NCI-H146 treated with DMSO at 0.1 percent for 48 hours (cell line): Measurements from ENCODE around the gene MAP4K5.
A peak's percentile ranks its signal among the peaks of the same experiment; 100 is the strongest.

Experiments
- DNase-seq: peaks from one replicate; lab custom pipeline; 2025; ENCODE audit not compliant: unreplicated experiment; lab: John Stamatoyannopoulos, UW

MAP4K5 gene

DNA sequence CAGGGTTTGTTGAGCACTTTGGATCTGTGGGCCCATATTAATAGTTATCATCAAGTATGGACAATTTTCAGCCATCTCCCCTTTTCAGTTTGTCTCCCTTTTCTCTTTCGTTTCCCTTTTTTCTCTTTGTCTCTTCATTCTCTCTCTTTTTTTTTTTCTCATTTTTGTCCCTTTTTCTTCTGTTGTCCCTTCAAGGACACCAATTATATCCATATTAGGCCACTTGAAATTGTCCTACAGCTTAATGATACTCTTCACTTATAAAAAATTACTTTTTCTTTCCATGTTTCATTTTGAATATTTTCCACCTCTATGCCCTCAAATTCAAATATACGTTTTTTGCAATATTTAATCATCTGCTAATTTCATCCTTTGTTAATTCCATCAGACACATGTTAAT is 53.3 kb downstream of the MAP4K5 start:
- DNase-seq, result no peak

DNA sequence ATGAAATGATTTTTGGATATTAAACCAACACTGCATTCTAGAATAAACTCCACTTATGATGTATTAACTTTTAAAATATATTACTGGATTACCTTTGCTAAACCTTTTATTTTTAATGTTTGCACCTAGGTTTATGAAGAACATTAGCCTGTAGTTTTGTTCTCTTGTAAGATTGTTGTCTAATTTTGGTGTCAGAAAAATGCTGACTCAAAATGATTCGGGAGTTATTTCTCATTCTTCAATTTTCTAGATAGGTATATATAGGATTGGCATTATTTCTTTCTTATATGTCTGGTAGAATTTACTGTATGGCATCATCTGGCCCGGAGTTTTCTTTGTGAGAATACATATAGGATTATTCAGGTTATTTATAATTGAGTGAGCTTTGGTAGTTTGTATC is 54.6 kb downstream of the MAP4K5 start:
- DNase-seq, result no peak

DNA sequence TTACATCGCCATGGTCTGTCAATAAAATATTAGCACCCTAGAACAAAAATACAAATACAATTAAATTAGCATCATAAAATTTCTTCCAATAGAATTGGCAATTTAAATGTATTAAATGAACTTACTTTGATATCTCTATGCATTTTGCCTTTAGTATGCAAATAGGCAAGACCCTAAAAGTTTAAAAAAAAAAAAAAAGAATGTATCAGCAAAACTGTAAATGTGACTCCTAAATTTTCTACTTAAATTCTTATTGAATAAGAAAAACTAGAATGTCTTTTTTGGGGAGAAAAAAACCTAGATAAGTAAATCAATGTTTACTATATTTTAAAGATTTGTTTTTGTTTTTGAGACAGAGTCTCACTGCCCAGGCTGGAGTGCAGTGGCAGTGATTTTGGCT is 56.2 kb downstream of the MAP4K5 start:
- DNase-seq, result no peak

DNA sequence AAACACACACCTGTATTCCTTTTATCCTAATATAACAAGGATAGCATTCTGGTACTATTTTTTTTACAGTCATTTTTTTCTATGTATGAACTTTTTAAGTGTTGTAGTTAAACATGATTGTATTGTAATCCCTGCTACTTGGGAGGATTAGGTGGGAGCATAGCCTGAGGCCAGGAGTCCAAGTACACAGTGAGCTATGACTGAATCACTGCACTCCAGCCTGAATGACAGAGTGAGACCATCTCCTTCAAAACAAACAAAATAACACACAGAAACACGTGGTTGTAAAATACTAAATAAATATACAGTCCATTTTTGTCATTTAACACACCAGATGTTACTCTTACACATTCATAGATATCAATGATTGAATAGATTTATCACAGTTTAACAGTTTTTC is 56.9 kb downstream of the MAP4K5 start:
- DNase-seq, result peak; percentile 2

DNA sequence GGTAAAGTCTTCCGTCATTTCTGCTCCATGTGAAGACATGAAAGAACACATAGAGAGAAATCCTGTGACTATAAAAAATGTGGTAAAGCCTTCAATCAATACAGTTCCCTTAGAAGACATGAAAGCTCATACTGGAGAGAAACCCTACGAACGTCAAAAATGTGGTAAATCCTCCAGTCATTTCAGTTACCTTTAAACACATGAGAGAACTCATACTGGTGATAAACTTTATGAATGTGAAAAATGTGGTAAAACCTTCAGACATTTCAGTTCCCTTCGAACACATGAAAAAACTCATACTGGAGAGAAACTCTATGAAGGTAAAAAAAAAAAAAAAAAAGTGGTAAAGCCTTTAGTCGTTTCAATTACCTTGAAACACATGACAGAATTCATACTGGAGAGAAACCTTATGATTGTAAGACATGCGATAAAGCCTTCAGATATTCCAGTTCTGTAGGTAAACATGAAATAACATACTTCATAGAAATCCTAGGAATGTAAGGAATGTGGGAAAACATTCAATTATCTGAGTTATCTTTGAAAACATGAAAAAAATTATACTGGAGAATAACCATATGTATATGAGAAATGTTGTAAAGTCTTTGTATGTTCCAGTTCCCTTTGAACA is 60.4 kb downstream of the MAP4K5 start:
- DNase-seq, result no peak

DNA sequence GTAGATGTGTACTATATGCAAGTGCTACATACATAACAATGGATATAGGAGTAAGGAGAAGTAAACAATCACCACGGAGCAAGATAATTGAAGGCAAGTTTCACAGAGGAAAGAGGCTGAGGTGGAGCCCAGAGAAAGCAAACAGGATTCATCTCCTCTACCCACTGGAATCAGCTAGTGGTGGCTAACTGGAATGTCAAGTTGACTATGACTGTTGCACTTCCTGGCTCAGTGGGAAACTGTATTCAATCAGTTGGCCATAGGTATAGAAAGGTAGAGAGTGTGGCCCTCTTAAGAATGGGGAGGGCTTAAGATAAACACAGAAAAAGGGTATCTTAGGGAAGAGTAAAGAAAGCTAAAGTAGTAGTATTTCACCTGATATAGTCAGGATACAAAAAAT is 62.4 kb downstream of the MAP4K5 start:
- DNase-seq, result no peak

DNA sequence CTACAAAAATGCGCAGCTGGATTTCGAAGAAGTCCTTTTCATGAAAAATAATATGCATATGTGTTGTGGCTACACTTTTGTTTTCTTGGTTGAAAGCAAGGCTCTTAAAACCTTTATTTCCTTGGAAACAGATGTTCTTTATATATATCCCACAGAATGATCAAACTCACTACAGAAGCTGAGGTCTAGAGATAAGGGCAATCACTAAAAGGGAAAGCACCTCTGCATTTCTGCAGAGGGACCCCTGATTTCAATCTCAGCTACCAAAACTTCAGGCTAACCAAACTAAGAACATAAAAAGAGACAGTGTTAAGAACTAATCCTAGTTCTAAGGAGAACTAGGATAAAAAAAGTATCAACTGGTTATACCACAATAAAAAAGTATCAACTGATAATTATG is 70.3 kb downstream of the MAP4K5 start:
- no peak for DNase-seq

DNA sequence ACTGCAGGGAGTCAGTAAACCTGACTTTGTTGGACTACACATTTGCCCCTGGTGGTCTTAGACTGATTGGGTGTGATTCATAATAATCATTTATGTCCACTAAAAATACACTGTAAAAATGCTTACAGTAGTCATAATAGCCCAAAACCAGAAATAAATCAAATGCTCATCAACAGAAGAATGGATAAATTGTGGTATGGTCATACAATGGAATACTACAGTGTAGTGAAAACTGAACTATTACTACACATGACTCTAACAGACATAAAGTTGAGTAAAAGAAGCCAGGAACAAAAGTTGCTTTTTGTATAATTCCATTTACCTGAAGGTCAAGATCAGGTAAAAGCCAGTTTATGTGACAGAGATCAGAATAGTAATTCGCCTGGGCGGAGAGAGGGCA is 78.5 kb downstream of the MAP4K5 start:
- no peak for DNase-seq

DNA sequence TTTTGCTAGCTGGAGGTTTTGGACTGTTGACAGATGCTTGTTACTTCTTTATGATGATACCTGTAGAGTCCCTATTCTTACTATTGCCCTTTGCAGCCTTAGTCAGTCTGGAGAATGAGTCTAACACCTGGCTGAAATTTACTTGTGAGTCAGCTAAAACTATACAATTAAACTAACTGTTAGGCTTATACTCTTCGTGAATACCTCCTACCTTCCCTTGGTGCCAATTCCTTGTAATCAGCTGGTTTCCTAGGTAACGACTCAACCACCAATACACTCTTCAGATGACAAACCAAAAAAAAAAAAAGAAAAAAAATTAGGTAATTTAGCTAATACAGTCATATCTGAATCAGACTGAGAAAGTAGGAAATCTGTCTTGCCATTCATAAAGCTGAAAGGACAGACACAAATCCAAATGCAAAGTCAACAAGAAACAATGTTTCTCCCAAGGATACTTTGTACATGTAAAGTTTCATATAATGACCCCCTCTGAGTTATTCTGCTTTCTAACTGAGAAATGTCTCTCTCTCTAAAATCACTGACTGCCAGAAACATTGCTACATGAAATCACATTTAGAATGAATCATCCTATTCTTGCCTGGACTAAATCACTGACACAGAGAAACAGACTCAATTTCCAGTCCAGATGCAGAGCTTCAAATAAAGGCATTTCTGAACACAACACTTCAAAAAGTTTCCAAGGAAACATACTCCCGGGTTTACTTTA is 79.2 kb downstream of the MAP4K5 start:
- no peak for DNase-seq

DNA sequence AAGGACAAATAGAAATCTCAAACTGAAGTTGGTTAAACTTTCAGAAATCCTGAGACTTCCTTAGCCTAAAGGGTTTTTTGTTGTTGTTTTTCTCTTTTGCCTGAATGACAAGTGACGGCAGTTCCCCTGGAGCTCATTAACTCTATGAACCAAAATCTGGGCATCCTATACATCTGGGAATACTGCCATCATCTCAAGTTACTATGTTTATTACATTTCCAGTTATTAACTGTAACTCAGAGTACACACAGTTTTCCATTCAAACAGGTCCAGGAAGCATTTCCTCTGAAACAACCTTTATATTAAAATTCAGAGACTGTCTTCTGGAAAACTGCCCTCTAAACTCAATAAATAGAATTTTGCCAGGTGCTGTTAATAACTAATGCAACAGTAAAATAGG is 80.1 kb downstream of the MAP4K5 start:
- no peak for DNase-seq

DNA sequence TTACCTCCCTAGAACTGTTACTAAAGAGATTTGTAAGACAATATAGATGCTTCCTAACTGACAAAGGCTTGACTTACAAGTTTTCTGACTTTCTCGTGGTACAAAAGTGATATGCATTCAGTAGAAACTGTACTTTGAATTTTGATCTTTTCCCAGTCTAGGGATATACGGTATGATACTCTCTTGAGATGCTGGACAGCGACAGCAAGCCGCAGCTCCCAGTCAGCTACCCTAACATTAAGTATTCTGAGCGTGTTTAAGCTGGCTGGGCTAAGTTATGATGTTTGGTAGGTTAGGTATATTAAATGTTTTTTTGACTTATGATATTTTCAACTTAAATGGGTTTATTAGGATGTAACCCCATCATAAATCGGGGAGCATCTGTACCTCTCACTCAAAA is 80.5 kb downstream of the MAP4K5 start:
- no peak for DNase-seq

DNA sequence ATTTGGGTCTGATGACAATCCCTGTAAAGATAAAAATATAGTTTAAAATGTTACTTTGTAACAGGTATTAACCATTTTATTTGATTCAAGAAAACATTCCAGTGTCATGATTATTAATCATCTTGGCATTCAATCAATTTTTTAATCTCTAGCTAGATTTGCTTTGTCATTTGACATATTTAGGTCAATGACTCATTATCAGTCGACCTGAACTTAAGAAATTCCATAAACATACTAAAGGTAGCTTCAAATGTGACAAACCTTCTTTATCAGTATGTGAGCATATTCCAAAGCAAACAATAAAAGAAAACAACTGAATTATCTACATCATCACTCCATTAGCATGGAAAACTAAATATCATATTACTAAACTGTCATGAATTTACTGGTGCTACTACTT is 84.9 kb downstream of the MAP4K5 start:
- DNase-seq, result no peak

DNA sequence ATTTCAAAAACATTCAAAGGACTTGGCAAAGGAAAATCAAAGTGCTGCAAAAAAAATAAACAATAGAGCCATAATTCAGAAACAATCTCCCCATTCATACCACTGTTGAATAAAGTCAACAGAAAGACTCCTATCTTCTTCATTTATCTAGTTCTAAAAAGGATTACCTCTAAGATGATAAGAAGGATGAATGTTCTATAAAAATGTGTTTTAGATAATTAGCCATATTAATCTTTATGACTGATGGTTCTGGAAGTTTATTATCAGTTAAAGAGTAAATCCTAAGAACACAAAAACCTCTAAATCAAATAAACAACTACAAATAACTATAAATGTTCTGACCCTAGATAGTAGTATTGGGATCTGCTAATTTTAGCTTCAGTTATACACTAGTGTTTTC is 97.8 kb downstream of the MAP4K5 start:
- DNase-seq, result no peak

DNA sequence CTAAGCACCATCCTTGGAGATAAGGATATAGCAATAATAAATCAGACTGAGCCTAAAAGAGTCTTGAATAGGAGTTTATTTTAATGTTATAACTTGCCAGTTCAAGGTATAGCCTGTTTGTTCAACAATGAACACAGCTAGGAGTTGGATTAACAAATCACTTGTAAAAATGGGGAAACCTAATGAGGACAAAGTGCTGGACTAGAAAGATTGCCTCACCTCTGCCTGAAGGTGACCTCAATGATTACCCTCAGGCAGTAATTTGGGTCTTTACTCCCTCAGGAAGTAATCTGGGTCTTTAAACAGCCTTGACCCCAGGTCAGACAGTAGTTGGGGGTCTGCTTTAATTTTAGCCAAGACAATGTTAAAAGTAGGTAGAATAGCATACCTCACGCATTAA is 100.2 kb downstream of the MAP4K5 start:
- DNase-seq, result no peak

DNA sequence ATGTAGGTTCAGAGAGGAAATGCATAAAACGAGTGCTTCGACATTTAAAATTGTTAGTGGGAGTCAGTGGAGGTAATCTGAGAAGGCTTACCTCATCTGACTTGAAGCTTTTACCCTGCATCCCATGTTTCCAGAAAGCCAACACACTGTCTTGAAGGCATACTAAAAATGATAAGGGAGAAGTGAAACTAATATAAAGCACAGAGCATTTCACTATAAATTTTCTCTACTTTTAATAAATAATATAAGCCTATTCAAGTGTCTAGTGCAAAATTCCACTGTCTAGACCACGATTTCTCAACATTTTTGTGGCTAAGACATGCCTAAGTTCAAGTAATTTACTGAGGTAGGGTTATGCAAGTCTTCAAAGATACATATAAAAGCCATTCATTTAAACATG is 106.6 kb downstream of the MAP4K5 start:
- DNase-seq, result no peak

DNA sequence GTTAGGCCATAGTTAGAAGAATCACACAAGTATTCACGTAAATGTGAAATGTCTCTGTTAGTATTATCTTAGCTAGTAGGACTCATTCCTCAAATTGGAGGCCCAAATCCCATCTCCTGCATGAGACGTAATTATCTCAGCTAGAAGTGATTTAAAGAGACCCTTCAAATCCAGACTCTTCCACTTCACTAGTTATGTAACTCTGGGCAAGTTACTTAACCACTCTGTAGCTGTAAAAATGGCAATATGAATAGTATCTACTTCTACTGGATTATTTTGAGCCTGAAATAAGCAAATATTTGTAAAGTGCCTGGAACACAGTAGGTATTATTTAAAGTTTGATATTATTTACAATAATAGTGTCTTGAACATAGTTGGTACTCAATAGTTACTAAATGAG is 107.3 kb downstream of the MAP4K5 start:
- DNase-seq, result no peak

DNA sequence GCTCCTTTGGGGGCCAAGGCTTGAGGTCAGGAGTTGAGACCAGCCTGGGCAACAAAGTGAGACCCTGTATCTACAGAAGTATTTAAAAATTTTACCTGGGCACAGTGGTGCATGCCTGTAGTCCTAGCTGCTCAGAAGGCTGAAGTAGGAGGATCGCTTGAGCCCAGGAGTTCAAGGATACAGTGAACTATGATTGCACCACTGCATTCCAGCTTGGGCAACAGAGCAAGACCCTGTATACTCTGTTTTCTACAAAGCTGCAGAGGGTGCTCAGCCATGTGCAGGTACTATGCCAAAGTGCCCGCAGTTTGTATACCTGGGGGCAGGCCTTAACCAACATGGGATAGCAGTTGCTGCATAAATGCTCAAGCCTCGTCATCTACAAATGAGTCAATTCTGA is 108.8 kb downstream of the MAP4K5 start:
- no peak for DNase-seq

DNA sequence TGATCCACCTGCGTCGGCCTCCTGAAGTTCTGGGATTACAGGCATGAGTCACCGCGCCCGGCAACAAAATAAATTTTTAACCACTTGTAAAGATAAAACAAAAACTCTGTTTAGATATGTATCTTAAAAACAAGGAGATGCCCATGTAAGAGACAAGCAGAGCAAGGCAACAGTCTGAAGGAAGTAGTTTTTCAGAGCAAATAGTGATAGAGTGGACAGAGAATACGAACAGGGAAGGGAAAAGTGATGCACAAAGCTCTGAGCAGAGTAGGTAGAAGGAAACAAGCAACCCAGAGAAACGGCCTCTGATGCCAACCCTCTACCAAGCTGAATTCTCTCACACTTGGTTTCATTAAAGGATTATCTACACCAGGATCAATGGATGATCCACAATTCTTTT is 110.9 kb downstream of the MAP4K5 start:
- DNase-seq, result no peak

DNA sequence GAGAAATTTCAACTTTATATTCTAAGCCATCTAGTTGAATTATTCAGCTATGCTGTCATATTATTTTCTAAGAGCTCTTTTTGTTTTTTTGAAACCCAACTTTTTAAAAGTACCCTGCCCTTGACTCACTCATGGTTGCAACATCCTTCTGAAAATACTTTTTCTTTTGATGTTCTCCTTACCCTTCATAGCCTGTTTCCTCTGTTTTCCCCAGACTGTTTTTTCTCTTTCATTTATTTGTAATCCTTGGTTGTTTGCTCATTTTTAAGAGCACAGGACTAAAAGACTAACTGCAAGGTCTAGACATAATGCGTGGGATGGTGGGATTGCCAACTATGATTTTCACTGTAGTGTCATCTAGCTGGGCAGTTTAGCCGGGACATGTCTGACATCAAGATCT is 114.5 kb downstream of the MAP4K5 start:
- no peak for DNase-seq

DNA sequence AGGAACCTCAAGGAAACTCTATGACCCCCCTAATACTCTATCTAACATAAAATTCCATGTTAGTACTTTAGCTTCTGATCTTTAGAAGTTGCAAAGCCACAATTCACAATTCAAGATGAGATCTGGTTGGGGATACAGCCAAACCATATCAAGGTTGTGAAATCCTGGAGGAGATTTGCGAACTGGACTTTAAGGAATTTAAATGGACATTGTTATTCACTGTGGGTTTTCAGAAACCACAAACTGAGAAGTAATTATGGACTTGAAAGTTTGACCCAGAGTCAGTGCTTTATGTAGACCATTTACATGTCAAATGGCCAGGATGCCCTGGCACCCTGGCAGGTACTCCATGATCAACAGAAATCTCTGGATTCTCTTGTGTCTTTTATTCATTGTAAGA is 121.4 kb downstream of the MAP4K5 start:
- no peak for DNase-seq

DNA sequence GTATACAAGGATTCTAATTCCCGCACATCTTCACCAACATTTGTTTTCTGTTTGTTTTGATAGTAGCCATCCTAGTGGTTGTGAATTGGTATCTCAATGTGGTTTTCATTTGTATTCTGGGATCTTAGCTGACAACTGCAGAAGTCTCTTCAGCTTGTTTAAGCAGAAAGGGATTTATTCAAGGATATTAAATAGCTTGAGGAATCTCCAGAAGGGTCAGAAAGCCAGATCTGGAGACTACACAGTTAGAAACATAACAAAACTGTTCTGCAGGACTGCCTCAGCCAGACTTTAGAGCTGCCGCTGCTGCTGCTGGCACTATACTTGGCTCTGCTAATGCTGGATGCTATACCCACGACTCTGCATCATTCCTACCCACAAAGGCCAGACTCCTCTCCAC is 122.3 kb downstream of the MAP4K5 start:
- DNase-seq, result no peak

DNA sequence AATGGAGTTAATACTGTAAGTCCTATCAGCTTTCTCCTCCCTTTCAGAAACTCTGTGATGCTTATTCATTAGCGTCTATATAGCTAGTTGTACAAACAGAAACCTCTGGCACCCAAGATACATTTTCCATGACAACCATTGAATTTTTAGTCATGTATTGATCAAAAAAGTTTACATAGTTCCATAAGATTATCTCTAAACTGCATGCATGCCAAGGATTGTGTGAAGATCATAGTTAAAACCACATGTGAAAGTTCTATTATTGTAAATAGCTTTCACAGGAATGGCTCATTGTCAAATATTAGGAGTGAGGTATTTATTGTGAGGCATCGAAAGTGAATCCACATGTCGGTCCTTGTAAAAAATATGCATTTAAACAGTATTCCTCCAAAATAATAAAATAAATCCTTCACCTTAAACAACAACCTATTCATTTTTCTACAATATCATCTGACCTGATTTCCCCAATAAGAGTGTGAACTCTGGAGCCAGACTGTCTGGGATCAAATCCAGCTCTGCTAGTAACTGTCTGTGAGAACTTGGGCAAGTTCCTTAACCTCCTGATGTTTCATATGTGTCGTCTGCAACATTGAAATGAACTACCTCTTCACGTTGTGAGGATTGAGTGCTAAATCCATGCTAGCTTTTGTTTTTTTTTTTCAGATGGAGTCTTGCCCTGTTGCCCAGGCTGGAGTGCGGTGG is 125.1 kb downstream of the MAP4K5 start:
- DNase-seq, result no peak

DNA sequence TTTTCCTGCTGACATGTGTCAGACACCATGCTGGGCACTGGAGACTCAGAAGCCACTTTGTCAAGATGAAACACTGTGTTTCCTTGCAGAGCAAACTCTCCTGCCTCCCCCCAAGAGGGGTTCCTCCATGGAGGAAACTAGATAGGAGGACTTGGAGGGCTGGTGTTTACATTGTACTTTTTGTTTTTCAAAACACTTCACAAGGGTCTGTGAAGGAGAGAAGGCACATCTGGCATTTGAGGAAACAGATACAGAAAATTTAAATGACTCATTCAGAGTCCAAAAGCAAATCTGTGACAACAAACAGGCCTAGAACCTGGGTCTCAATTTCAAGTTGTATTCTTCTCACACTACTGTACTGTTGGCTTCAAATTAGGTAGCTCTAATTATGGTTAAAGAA is 128.9 kb downstream of the MAP4K5 start:
- DNase-seq, result no peak
